SU-DHL-6 (cell line): ENCODE measurements around the gene ELAVL1.
A peak's percentile ranks its signal among the peaks of the same experiment; 100 is the strongest.

Experiments used
- H2AFZ ChIP-seq: fragments of 200-600 bp; sonication (generic); 2 replicates; pipeline ENCODE4 v1.6.1; 2014; ENCODE audit warnings: low read depth, mild to moderate bottlenecking, moderate library complexity, mixed read lengths, antibody characterized with exemption, low read length; ENCODE audit not compliant: severe bottlenecking
- H3F3A ChIP-seq: fragments of 200-600 bp; shearing (Covaris generic); 2 replicates; pipeline ENCODE4 v1.6.0; 2016; ENCODE audit warnings: antibody characterized with exemption, mild to moderate bottlenecking; ENCODE audit not compliant: insufficient read depth
- H3K27ac ChIP-seq: fragments of 200-600 bp; sonication (generic); 2 replicates; pipeline ENCODE4 v1.5.1; 2016; ENCODE audit warnings: low read depth, mild to moderate bottlenecking, low read length, moderate library complexity, mixed read lengths
- H3K27me3 ChIP-seq: fragments of 200-600 bp; sonication (generic), shearing (Covaris generic); 2 replicates; pipeline ENCODE4 v1.6.0; 2014; ENCODE audit warnings: mild to moderate bottlenecking, low read length
- H3K36me3 ChIP-seq: fragments of 200-600 bp; sonication (generic); 2 replicates; pipeline ENCODE4 v1.6.1; 2014; ENCODE audit warnings: mild to moderate bottlenecking, low read length, mixed read lengths
- H3K4me2 ChIP-seq: fragments of 300-600, 200-600 bp; shearing (Covaris generic), sonication (generic); 2 replicates; pipeline ENCODE4 v1.6.0; 2014; ENCODE audit warnings: low read length, low read depth, mild to moderate bottlenecking; ENCODE audit not compliant: poor library complexity, severe bottlenecking
- H3K4me3 ChIP-seq: fragments of 200-600 bp; sonication (generic); 2 replicates; pipeline ENCODE4 v1.5.1; 2014; ENCODE audit warnings: antibody characterized with exemption, low read length, mild to moderate bottlenecking, mixed read lengths; ENCODE audit not compliant: insufficient read depth, poor library complexity, severe bottlenecking
- H3K79me2 ChIP-seq: fragments of 200-600 bp; sonication (generic); 2 replicates; pipeline ENCODE4 v1.6.1; 2014; ENCODE audit warnings: mild to moderate bottlenecking, low read length, moderate library complexity; ENCODE audit not compliant: insufficient read depth
- H3K9ac ChIP-seq: fragments of 200-600 bp; sonication (generic); 2 replicates; pipeline ENCODE4 v1.7.0; 2014; ENCODE audit warnings: mild to moderate bottlenecking, low read length
- H3K9me2 ChIP-seq: fragments of 200-600 bp; sonication (generic); replicated peaks from 2 replicates; pipeline ENCODE4 v1.6.1; 2014; ENCODE audit warnings: low read length; ENCODE audit not compliant: insufficient read depth
- H3K9me3 ChIP-seq: fragments of 200-600 bp; sonication (generic); 2 replicates; pipeline ENCODE4 v1.6.1; 2014; ENCODE audit warnings: low read length, mixed read lengths; ENCODE audit not compliant: insufficient read depth
- H4K20me1 ChIP-seq: fragments of 200-600 bp; sonication (generic); 2 replicates; pipeline ENCODE4 v1.6.1; 2014; ENCODE audit warnings: low read depth, mild to moderate bottlenecking, antibody characterized with exemption, low read length, moderate library complexity, mixed read lengths
- CTCF ChIP-seq: fragments of 200-600 bp; sonication (generic); IDR thresholded peaks from one replicate; pipeline ENCODE4 v1.5.1; 2017; ENCODE audit warnings: antibody characterized with exemption, mild to moderate bottlenecking, low read length, moderate library complexity; ENCODE audit not compliant: insufficient read depth, poor library complexity, severe bottlenecking
- EZH2phosphoT487 ChIP-seq: fragments of 200-600 bp; sonication (generic), shearing (Covaris generic); conservative IDR thresholded peaks from 2 replicates; pipeline ENCODE4 v1.6.1; 2018; ENCODE audit warnings: mild to moderate bottlenecking, antibody characterized with exemption, low read length, moderate library complexity, mixed read lengths

Gene ELAVL1

GRCh38 chr19:7922836-7923195, 82.6 kb downstream of the ELAVL1 start:
- Histone ChIP-seq H3K9me3 (no peaks in the 10 kb centered on the region), H3K27me3 (no peaks in the 10 kb centered on the region), H3K4me2 (no peak overlapping the region), H2AFZ (no peak overlapping the region), H3K4me3 (no peak overlapping the region), H3F3A (no peaks in the 10 kb centered on the region), H4K20me1 (no peaks in the 10 kb centered on the region), H3K27ac (no peak overlapping the region), H3K9ac (no peak overlapping the region), H3K9me2 (no peaks in the 10 kb centered on the region), H3K36me3 (no peaks in the 10 kb centered on the region), H3K79me2 (no peaks in the 10 kb centered on the region)
- TF ChIP-seq CTCF (no peak), EZH2phosphoT487 (no peak)

GRCh38 chr19:7921967-7922835, 83.2 kb downstream of the ELAVL1 start:
- Histone ChIP-seq H3K4me3 (no peak overlapping the region), H3K9ac (no peak overlapping the region), H3K4me2 (peak overlapping the region; percentile 82), H3K27me3 (no peaks in the 10 kb centered on the region), H3K27ac (no peak overlapping the region), H2AFZ (no peak overlapping the region), H3K36me3 (no peaks in the 10 kb centered on the region), H3K9me2 (no peaks in the 10 kb centered on the region), H3K9me3 (no peaks in the 10 kb centered on the region), H3F3A (no peaks in the 10 kb centered on the region), H3K79me2 (no peaks in the 10 kb centered on the region), H4K20me1 (no peaks in the 10 kb centered on the region)
- TF ChIP-seq EZH2phosphoT487 (no peak), CTCF (no peak)

GRCh38 chr19:7921302-7921966, 84.0 kb downstream of the ELAVL1 start:
- Histone ChIP-seq H3K9me3 (no peaks in the 10 kb centered on the region), H2AFZ (no peak overlapping the region), H3K27ac (peak overlapping the region; percentile 32; the same call in 1 of the 2 replicates), H3K79me2 (no peaks in the 10 kb centered on the region), H3K36me3 (no peaks in the 10 kb centered on the region), H3K27me3 (no peaks in the 10 kb centered on the region), H3K9me2 (no peaks in the 10 kb centered on the region), H3K4me3 (peak overlapping the region; percentile 65), H3K9ac (peak overlapping the region; percentile 63), H3K4me2 (peak overlapping the region; percentile 82), H4K20me1 (no peaks in the 10 kb centered on the region), H3F3A (no peaks in the 10 kb centered on the region)
- TF ChIP-seq EZH2phosphoT487 = no peak
- TF ChIP-seq CTCF = no peak
